SK-N-SH (cell line): ENCODE measurements around the gene SPEF2. TPM values are rescaled to one million over a fixed set of nuclear protein-coding genes. Genes with fewer than 3 reads are reported as not detected.

Experiments
- EP300 ChIP-seq, 2 experiments: IDR thresholded peaks; 2 replicates each; pipeline versions ENCODE4 v1.4.0 to v1.6.1; 2012; ENCODE audit warnings: borderline replicate concordance in 1 of 2, low read depth in 1 of 2, low read length in 1 of 2
- MXI1 ChIP-seq: IDR thresholded peaks from 2 replicates; pipeline ENCODE4 v1.6.1; 2012; ENCODE audit warnings: mild to moderate bottlenecking, low read depth, low read length, improper control_type of control experiment
- RCOR1 ChIP-seq: fragments of 150-350 bp; IDR thresholded peaks from 2 replicates; pipeline ENCODE4 v1.6.1; 2017; ENCODE audit warnings: antibody characterized with exemption, low read length
- RXRA ChIP-seq: IDR thresholded peaks from 2 replicates; pipeline ENCODE4 v1.4.0; 2012; ENCODE audit warnings: low read depth, mild to moderate bottlenecking, borderline replicate concordance
- YY1 ChIP-seq: IDR thresholded peaks from 2 replicates; pipeline ENCODE4 v1.4.0; 2012; ENCODE audit warnings: low read depth, mild to moderate bottlenecking
- polyA plus RNA-seq, 3 experiments: library from polyadenylated mRNA; depleted of rRNA; stranded (reverse); fragments of >200 nt; gene quantifications; 2 replicates each; pipeline ENCODE4 v1.2.3, GENCODE V29; 2012
- small RNA-seq, 7 experiments: library from RNA; depleted of rRNA; stranded (forward); fragments of <200 nt; gene quantifications; one replicate each; pipeline ENCODE3, GENCODE V24; 2012
- TF ChIP-seq, protein P1 (sequence below): IDR thresholded peaks from 2 replicates; pipeline ENCODE4; 2012

Gene SPEF2
- polyA plus RNA-seq, 1 of the 3 experiments (the other 2 are of a cell fraction): 1.6 TPM

DNA sequence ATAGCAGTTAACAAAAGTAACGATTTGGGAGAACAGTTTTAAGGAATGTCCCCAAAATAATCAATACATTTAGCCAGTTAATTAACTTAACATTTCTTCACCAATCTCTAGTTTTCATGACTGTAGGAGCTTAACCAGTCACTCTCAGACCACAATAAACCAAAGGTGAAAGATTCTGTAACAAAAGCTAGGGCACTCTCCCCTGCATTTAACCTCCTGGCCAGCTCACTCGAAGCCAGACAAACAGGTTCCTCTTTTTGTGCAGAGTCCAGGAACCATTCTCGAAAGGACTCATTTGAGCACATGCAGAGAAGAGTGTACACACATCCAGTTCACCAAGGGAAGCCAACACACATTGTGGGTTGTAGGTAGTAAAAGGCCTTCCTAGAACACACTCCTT lies 245.5 kb downstream of the SPEF2 start (continued):
- TF ChIP-seq YY1: no peak
- TF ChIP-seq EP300 (IDR thresholded peaks at IDR 0.05; ENCODE audit: borderline replicate concordance in 1 of 2, low read depth in 1 of 2, low read length in 1 of 2): no peak
- no peak for TF ChIP-seq MXI1
- TF ChIP-seq RXRA: no peak
- no peak for TF ChIP-seq RCOR1
- TF ChIP-seq, protein P1, sequence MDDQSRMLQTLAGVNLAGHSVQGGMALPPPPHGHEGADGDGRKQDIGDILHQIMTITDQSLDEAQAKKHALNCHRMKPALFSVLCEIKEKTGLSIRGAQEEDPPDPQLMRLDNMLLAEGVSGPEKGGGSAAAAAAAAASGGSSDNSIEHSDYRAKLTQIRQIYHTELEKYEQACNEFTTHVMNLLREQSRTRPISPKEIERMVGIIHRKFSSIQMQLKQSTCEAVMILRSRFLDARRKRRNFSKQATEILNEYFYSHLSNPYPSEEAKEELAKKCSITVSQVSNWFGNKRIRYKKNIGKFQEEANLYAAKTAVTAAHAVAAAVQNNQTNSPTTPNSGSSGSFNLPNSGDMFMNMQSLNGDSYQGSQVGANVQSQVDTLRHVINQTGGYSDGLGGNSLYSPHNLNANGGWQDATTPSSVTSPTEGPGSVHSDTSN: no peak

Small RNA genes lying within 50 kb of the gene (small RNA-seq; reads per million reads assigned to genes)
- gene RNU7-130P: 0 reads per million in 7 experiments

Other genes starting within 250 kb of the SPEF2 start
- gene IL7R, start 239.0 kb downstream of the SPEF2 start, polyA plus RNA-seq (2012; rRNA removed): 3.0 and 4.5 TPM in 2 replicates